GM12878 (cell line): ENCODE measurements around the gene TEX9. TPM values are rescaled to one million over a fixed set of nuclear protein-coding genes. Genes with fewer than 3 reads are reported as not detected.
A peak's percentile ranks its signal among the peaks of the same experiment; 100 is the strongest.

ENCODE experiments used
- ATAC-seq: fragments of 200-7000 bp; cut with Tn5 transposase; 3 replicates; pipeline ENCODE4 v1.9.1; 2020; ENCODE audit warnings: mild to moderate bottlenecking, moderate library complexity
- BruUV-seq: library from RNA; stranded (reverse); fragments of 400-500 nt; replicated peaks from 2 replicates; lab custom pipeline; 2021; lab: Mats Ljungman, UMichigan
- CTCF ChIA-PET: fragments of 300-600 bp; sonication (Branson Sonifier 250); formaldehyde crosslinking; extraction: SDS; loops from one replicate; lab custom pipeline; 2021; ENCODE audit warnings: inconsistent platforms; lab: Yijun Ruan, JAX
- POLR2A ChIA-PET: fragments of 350-600 bp; formaldehyde crosslinking; extraction: SDS; loops from one replicate; lab custom pipeline; 2021; ENCODE audit warnings: inconsistent platforms; lab: Charles Lee
- RAD21 ChIA-PET: fragments of 300-600 bp; sonication (Branson Sonifier 250); formaldehyde crosslinking; loops from one replicate; lab custom pipeline; 2023; ENCODE audit warnings: antibody characterized with exemption; ENCODE audit not compliant: unreplicated experiment; lab: Charles Lee
- SMC1A ChIA-PET: fragments of 300-600 bp; sonication (Branson Sonifier 250); formaldehyde crosslinking; loops from one replicate; lab custom pipeline; 2023; ENCODE audit not compliant: unreplicated experiment, uncharacterized antibody; lab: Charles Lee
- DNase-seq: peaks from one replicate; pipeline ENCODE4 v3.0.0-alpha.2; 2011; ENCODE audit warnings: low read depth, low spot score
- FAIRE-seq: peaks from 3 replicates; lab custom pipeline; 2011; peaks lifted over from hg19 to GRCh38; lab: Jason Lieb, UNC
- H2AFZ ChIP-seq: 2 replicates; pipeline ENCODE4 v1.6.0; 2011; ENCODE audit warnings: low read depth, low read length, control low read depth; ENCODE audit not compliant: control insufficient read depth
- H3K27ac ChIP-seq: 2 replicates; pipeline ENCODE4 v1.5.1; 2011; ENCODE audit warnings: control low read depth; ENCODE audit not compliant: control insufficient read depth, insufficient read depth
- H3K27me3 ChIP-seq, 2 experiments: replicated peaks in 1 of 2; 2 replicates each; pipeline versions ENCODE4 v1.6.0 to v1.6.1; 2011; ENCODE audit warnings: low read length in 1 of 2; ENCODE audit not compliant: control insufficient read depth in 2 of 2, insufficient read depth in 2 of 2
- H3K36me3 ChIP-seq, 2 experiments: 2 replicates each; pipeline ENCODE4 v1.5.1; 2011; ENCODE audit warnings: low read length in 1 of 2; ENCODE audit not compliant: control insufficient read depth in 2 of 2, insufficient read depth in 2 of 2
- H3K4me1 ChIP-seq: 2 replicates; pipeline ENCODE4 v1.6.1; 2011; ENCODE audit warnings: mild to moderate bottlenecking, low read length, moderate library complexity, mixed read lengths; ENCODE audit not compliant: control insufficient read depth, insufficient read depth
- H3K4me2 ChIP-seq: 2 replicates; pipeline ENCODE4 v1.6.0; 2011; ENCODE audit warnings: control low read depth; ENCODE audit not compliant: control insufficient read depth, insufficient read depth
- H3K4me3 ChIP-seq: fragments of 200-600 bp; sonication (generic); 2 replicates; pipeline ENCODE4 v1.5.1; 2016
- H3K79me2 ChIP-seq: 2 replicates; pipeline ENCODE4 v1.6.0; 2011; ENCODE audit warnings: low read length; ENCODE audit not compliant: control insufficient read depth, insufficient read depth
- H3K9ac ChIP-seq: 2 replicates; pipeline ENCODE4 v1.8.0; 2011; ENCODE audit warnings: low read length, control low read depth, mixed read lengths; ENCODE audit not compliant: control insufficient read depth, insufficient read depth
- H3K9me3 ChIP-seq: replicated peaks from 3 replicates; pipeline ENCODE4 v1.5.1; 2011; ENCODE audit warnings: mild to moderate bottlenecking, low read length; ENCODE audit not compliant: control insufficient read depth, insufficient read depth
- H4K20me1 ChIP-seq: 2 replicates; pipeline ENCODE4 v1.6.0; 2011; ENCODE audit not compliant: control insufficient read depth, insufficient read depth
- BCL11A ChIP-seq: IDR thresholded peaks from 2 replicates; pipeline ENCODE4 v1.6.1; 2011; ENCODE audit warnings: low read depth, low read length
- CBX3 ChIP-seq: fragments of 200-600 bp; sonication (generic); IDR thresholded peaks from 2 replicates; pipeline ENCODE4 v1.6.1; 2016; ENCODE audit warnings: low read depth, borderline replicate concordance
- CHD2 ChIP-seq: IDR thresholded peaks from 2 replicates; pipeline ENCODE4 v1.6.1; 2011; ENCODE audit warnings: low read depth, low read length, improper control_type of control experiment, borderline replicate concordance
- EZH2 ChIP-seq: IDR thresholded peaks from 2 replicates; pipeline ENCODE4 v1.6.1; 2012; ENCODE audit warnings: low read depth, mild to moderate bottlenecking, control low read depth, inconsistent platforms, low read length, borderline replicate concordance; ENCODE audit not compliant: control insufficient read depth
- HDAC6 ChIP-seq: fragments of 200-600 bp; sonication (generic); IDR thresholded peaks from one replicate; pipeline ENCODE4 v1.8.0; 2017; ENCODE audit warnings: antibody characterized with exemption; ENCODE audit not compliant: unreplicated experiment
- MYC ChIP-seq: IDR thresholded peaks from 2 replicates; pipeline ENCODE4 v1.6.1; 2011; ENCODE audit warnings: mild to moderate bottlenecking, low read length, moderate library complexity, inconsistent platforms; ENCODE audit not compliant: insufficient read depth, insufficient replicate concordance, insufficient read length, severe bottlenecking
- NFXL1 ChIP-seq: fragments of 450-650 bp; IDR thresholded peaks from 2 replicates; pipeline ENCODE4 v1.6.1; 2017; ENCODE audit warnings: antibody characterized with exemption, mild to moderate bottlenecking, borderline replicate concordance
- NR2C1 ChIP-seq: fragments of 450-650 bp; IDR thresholded peaks from 2 replicates; pipeline ENCODE4 v1.6.1; 2017; ENCODE audit warnings: antibody characterized with exemption, mild to moderate bottlenecking, moderate library complexity
- PML ChIP-seq: IDR thresholded peaks from 2 replicates; pipeline ENCODE4 v1.6.1; 2012; ENCODE audit warnings: low read length, inconsistent platforms
- POLR2A ChIP-seq: IDR thresholded peaks from 2 replicates; pipeline ENCODE4 v1.6.1; 2011; ENCODE audit warnings: low read depth, mild to moderate bottlenecking, low read length
- RAD21 ChIP-seq: IDR thresholded peaks from 2 replicates; pipeline ENCODE4 v1.6.1; 2011; ENCODE audit warnings: mild to moderate bottlenecking, low read depth, low read length, moderate library complexity; ENCODE audit not compliant: insufficient read depth
- RAD51 ChIP-seq: fragments of 450-650 bp; IDR thresholded peaks from 2 replicates; pipeline ENCODE4 v1.6.1; 2016; ENCODE audit warnings: moderate library complexity, mild to moderate bottlenecking, inconsistent platforms
- RCOR1 ChIP-seq: conservative IDR thresholded peaks from 2 replicates; pipeline ENCODE4 v1.6.1; 2012; ENCODE audit warnings: low read depth, low read length, improper control_type of control experiment
- SIN3A ChIP-seq: IDR thresholded peaks from 2 replicates; pipeline ENCODE4 v1.6.1; 2012; ENCODE audit warnings: low read depth, low read length, improper control_type of control experiment
- STAT1 ChIP-seq: fragments of 450-650 bp; conservative IDR thresholded peaks from 2 replicates; pipeline ENCODE4 v1.6.1; 2014; ENCODE audit warnings: antibody characterized with exemption, mild to moderate bottlenecking
- TAF1 ChIP-seq: IDR thresholded peaks from 2 replicates; pipeline ENCODE4 v1.6.1; 2011; ENCODE audit warnings: mild to moderate bottlenecking, low read depth, low read length, borderline replicate concordance
- WRNIP1 ChIP-seq: IDR thresholded peaks from 2 replicates; pipeline ENCODE4 v1.6.1; 2011; ENCODE audit warnings: low read depth, low read length, improper control_type of control experiment, borderline replicate concordance
- ZNF384 ChIP-seq: IDR thresholded peaks from 2 replicates; pipeline ENCODE4 v1.6.1; 2012; ENCODE audit warnings: low read depth, mild to moderate bottlenecking, low read length, improper control_type of control experiment, borderline replicate concordance
- ZZZ3 ChIP-seq: IDR thresholded peaks from 2 replicates; pipeline ENCODE4 v1.6.1; 2011; ENCODE audit warnings: low read depth; ENCODE audit not compliant: control insufficient read depth, insufficient read length
- WGBS: methylation state at CpG from one replicate; pipeline ENCODE4 v1.1.6; 2016; ENCODE audit warnings: low lambda C conversion rate; ENCODE audit not compliant: insufficient replicate concordance, insufficient coverage; ENCODE audit errors: missing lambda C conversion rate; 5-methylcytosine and 5-hydroxymethylcytosine counted together
- in situ Hi-C: fragments of 300-500 bp; cut with MboI; formaldehyde crosslinking; loops from 9 replicates; pipeline ENCODE4 v1.14.3; 2018; ENCODE audit warnings: mixed read lengths
- intact Hi-C: fragments of 100-400 bp; cut with micrococcal nuclease; formaldehyde crosslinking; loops from one replicate; pipeline ENCODE4 v1.14.2; 2022; ENCODE audit not compliant: unreplicated experiment
- polyA plus RNA-seq, 11 experiments: library from polyadenylated mRNA; depleted of rRNA in 4 of 11; unstranded in 6 of 11; stranded (reverse) in 5 of 11; fragments of >200 nt; fragmentation: Nextera tagmentation in 4 of 11; fragmentation: Illumina TruSeq in 1 of 11; extraction: Ambion mirVana in 4 of 11; extraction: Trizol in 1 of 11; gene quantifications; 1 replicate in 1 of 11; 2 replicates in 10 of 11; pipeline versions ENCODE4 v1.2.1 to v1.2.3, GENCODE V29; 2011 to 2016; ENCODE audit warnings: inconsistent platforms in 2 of 11, missing spikeins in 2 of 11, low read depth in 1 of 11
- total RNA-seq, 4 experiments: library from RNA; depleted of rRNA in 3 of 4; stranded (reverse); fragments of >200 nt in 3 of 4; fragmentation: Illumina TruSeq in 1 of 4; extraction: Trizol in 1 of 4; gene quantifications; 2 replicates each; pipeline versions ENCODE4 v1.2.1 to v1.2.3, GENCODE V29; 2013 to 2021
- TF ChIP-seq, protein P1 (sequence below): fragments of 450-650 bp; IDR thresholded peaks from 2 replicates; pipeline ENCODE4 v1.6.1; 2017; ENCODE audit warnings: mild to moderate bottlenecking, moderate library complexity
- TF ChIP-seq, protein P2 (sequence below): IDR thresholded peaks from 2 replicates; pipeline ENCODE4 v1.6.1; 2011; ENCODE audit warnings: low read depth, low read length, improper control_type of control experiment, borderline replicate concordance

Gene TEX9
- total and polyA plus RNA-seq, 10 of the 15 experiments (the other 5 are each of a cell fraction or from before 2014, with no cell fraction given), result 9.0 to 155 (median 70.0) TPM

DNA sequence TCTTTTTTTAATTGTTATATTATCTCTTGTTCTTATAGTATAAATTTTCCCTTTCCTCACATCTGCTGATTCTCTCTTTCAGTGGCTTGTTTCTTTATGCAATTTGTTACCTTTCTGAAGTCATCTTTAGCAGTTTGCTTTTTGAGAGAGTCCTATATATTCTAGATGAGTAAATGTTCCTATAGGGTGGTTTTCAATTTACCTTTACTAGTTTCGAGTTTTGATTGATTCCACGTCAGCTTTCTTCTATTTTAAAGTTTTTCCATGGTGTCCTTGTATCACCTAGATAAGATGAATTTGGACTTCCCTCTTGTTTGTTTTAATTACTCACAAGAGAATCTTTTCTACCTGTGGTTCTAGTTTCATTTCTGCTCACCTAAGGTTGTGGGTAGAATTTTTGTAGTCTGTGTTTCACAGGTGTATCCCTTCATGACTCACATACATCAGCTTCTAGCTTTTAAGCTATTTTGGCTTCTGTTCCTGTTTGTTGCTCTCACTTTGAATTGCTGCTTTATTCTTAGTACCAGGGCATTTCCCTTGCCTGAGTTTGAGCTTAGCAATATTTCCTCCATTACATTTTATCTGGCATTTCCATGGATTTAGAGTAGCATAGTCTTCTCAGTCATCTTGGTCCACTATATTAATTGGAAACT, 6.4 kb downstream of the TEX9 start:
- in situ Hi-C loops, result no loop called here
- H3K27ac ChIP-seq, result peak overlapping the region; percentile 95
- no TSS peak for BruUV-seq
- peaks cover 73% of the 10 kb centered on the region for H3K79me2 ChIP-seq
- 0% methylated on average over 2 of the region's 2 CpGs for WGBS
- H3K4me1 ChIP-seq, result peaks cover 7% of the 10 kb centered on the region
- POLR2A ChIA-PET, result no interaction called here
- CTCF ChIA-PET, result no interaction called here
- peak overlapping the region; percentile 83; the same call in 1 of the 2 replicates for H3K4me2 ChIP-seq
- RAD21 ChIA-PET, result no interaction called here
- no peak overlapping the region for H2AFZ ChIP-seq
- H3K36me3 ChIP-seq, result peaks cover 0 to 4% of the 10 kb centered on the region in 2 experiments; a peak in 2 of 4 replicates
- SMC1A ChIA-PET, result interaction anchor here (0.9 kb wide), 1 partner anchor 15 kb away, joined by 3 read pairs; no protein-coding TSS in a partner anchor
- peak; percentile 85 for DNase-seq
- peak; percentile 99 for FAIRE-seq
- no peaks in the 10 kb centered on the region for H4K20me1 ChIP-seq
- ATAC-seq, result peak; percentile 85
- peak overlapping the region; percentile 17; the same call in 1 of the 2 replicates for H3K4me3 ChIP-seq
- peak overlapping the region; percentile 61 for H3K9ac ChIP-seq
- H3K27me3 ChIP-seq, result no peaks in the 10 kb centered on the region
- peaks cover 6% of the 10 kb centered on the region for H3K9me3 ChIP-seq
- intact Hi-C loops, result loop anchor here (5.0 kb wide), 1 partner anchor 56 kb away; no protein-coding TSS in a partner anchor
- no peak for TF ChIP-seq CBX3
- peak; percentile 87; the same call in 1 of the 2 replicates for TF ChIP-seq RCOR1
- TF ChIP-seq RAD21, result no peak
- peak; percentile 91 for TF ChIP-seq BCL11A
- no peak for TF ChIP-seq STAT1
- peak; percentile 48; the same call in 1 of the 2 replicates for TF ChIP-seq TAF1
- no peak for TF ChIP-seq POLR2A
- no peak for TF ChIP-seq MYC
- no peak for TF ChIP-seq HDAC6
- TF ChIP-seq CHD2, result no peak
- TF ChIP-seq SIN3A, result no peak
- no peak for TF ChIP-seq NR2C1
- no peak for TF ChIP-seq NFXL1
- no peak for TF ChIP-seq ZZZ3
- TF ChIP-seq RAD51, result no peak
- no peak for TF ChIP-seq ZNF384
- TF ChIP-seq, protein P1, sequence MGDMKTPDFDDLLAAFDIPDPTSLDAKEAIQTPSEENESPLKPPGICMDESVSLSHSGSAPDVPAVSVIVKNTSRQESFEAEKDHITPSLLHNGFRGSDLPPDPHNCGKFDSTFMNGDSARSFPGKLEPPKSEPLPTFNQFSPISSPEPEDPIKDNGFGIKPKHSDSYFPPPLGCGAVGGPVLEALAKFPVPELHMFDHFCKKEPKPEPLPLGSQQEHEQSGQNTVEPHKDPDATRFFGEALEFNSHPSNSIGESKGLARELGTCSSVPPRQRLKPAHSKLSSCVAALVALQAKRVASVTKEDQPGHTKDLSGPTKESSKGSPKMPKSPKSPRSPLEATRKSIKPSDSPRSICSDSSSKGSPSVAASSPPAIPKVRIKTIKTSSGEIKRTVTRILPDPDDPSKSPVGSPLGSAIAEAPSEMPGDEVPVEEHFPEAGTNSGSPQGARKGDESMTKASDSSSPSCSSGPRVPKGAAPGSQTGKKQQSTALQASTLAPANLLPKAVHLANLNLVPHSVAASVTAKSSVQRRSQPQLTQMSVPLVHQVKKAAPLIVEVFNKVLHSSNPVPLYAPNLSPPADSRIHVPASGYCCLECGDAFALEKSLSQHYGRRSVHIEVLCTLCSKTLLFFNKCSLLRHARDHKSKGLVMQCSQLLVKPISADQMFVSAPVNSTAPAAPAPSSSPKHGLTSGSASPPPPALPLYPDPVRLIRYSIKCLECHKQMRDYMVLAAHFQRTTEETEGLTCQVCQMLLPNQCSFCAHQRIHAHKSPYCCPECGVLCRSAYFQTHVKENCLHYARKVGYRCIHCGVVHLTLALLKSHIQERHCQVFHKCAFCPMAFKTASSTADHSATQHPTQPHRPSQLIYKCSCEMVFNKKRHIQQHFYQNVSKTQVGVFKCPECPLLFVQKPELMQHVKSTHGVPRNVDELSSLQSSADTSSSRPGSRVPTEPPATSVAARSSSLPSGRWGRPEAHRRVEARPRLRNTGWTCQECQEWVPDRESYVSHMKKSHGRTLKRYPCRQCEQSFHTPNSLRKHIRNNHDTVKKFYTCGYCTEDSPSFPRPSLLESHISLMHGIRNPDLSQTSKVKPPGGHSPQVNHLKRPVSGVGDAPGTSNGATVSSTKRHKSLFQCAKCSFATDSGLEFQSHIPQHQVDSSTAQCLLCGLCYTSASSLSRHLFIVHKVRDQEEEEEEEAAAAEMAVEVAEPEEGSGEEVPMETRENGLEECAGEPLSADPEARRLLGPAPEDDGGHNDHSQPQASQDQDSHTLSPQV, result no peak
- TF ChIP-seq WRNIP1, result no peak
- no peak for TF ChIP-seq EZH2
- no peak; the same call in 1 of the 2 replicates for TF ChIP-seq PML
- TF ChIP-seq, protein P2, sequence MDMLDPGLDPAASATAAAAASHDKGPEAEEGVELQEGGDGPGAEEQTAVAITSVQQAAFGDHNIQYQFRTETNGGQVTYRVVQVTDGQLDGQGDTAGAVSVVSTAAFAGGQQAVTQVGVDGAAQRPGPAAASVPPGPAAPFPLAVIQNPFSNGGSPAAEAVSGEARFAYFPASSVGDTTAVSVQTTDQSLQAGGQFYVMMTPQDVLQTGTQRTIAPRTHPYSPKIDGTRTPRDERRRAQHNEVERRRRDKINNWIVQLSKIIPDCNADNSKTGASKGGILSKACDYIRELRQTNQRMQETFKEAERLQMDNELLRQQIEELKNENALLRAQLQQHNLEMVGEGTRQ, result no peak
